ENCODE results near the gene DYNLL1. TPM values are rescaled to one million over a fixed set of nuclear protein-coding genes. Genes with fewer than 3 reads are reported as not detected.

The DYNLL1 gene
- total RNA-seq, 2 donors from 2014 or later = 115 to 119 TPM

DNA sequence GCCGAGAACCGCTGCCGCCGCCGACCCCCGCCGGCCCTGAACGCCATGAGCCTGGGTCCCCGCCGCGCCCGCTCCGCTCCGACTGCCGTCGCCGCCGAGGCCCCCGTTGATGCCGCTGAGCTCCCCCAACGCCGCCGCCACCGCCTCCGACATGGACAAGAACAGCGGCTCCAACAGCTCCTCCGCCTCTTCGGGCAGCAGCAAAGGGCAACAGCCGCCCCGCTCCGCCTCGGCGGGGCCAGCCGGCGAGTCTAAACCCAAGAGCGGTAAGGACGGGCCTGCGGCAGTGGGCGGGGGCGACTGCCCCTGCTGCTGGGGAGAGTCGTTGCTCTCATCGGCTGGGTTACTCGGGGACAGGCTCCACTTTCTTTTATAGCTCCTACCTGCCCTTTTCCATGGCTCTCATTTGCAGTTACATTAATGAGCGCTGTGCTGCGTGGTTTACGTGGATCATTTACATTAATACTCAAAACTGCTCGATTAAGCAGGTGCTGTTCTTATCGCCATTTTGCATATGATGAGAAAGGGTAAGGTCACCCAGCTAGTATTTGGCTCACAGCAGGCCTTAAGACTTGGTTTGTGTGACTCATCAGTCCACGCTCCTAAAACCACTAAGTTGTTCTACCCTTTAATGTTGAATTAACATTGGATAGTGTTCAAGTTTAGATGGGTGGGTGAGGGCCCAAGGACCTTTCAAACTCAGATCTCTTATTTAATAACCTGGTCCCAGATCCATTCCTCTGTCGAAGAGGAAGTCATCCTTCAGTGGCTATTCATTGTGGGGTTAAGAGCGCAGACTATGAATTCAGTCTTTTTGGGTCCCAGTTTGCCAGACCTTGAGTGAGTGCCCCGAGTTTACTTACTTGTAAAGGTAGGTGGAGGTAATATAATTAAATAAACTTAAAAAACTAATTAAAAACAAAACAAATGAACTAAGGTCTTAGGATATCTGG, 39.1 kb downstream of the DYNLL1 start:
- peak overlapping the region; percentile 98 for H3K27ac Mint-ChIP-seq
- no peaks in the 10 kb centered on the region for H3K27me3 Mint-ChIP-seq (ENCODE audit: low read depth)
- H3K4me3 Mint-ChIP-seq = peak overlapping the region; percentile 88 to 97
- peaks cover 6 to 16% of the 10 kb centered on the region in 2 donors for H3K36me3 Mint-ChIP-seq (ENCODE audit: insufficient read depth in 2 of 2)
- peak; percentile 63 to 66 for ATAC-seq (replicated peaks in 1 of 2)
- H3K4me1 Mint-ChIP-seq (ENCODE audit: low read depth) = peaks cover 65% of the 10 kb centered on the region
- H3K9me3 Mint-ChIP-seq = no peaks in the 10 kb centered on the region
- DNase-seq = peak; percentile 63 to 67

- DNase-seq (peak; percentile 28 to 33), ATAC-seq (replicated peaks in 1 of 2) (no peak)
- peak overlapping the region; percentile 82 for H3K27ac Mint-ChIP-seq
- no peaks in the 10 kb centered on the region for H3K27me3 Mint-ChIP-seq (ENCODE audit: low read depth)
- H3K9me3 Mint-ChIP-seq = no peaks in the 10 kb centered on the region
- peaks cover 74% of the 10 kb centered on the region for H3K4me1 Mint-ChIP-seq (ENCODE audit: low read depth)
- H3K36me3 Mint-ChIP-seq (ENCODE audit: insufficient read depth in 2 of 2) = peaks cover 9 to 19% of the 10 kb centered on the region in 2 donors
- H3K4me3 Mint-ChIP-seq = peak overlapping the region; percentile 88 to 97
Observed at GRCh38 chr12:120536064-120536791, 40.3 kb downstream of the DYNLL1 start.

DNA sequence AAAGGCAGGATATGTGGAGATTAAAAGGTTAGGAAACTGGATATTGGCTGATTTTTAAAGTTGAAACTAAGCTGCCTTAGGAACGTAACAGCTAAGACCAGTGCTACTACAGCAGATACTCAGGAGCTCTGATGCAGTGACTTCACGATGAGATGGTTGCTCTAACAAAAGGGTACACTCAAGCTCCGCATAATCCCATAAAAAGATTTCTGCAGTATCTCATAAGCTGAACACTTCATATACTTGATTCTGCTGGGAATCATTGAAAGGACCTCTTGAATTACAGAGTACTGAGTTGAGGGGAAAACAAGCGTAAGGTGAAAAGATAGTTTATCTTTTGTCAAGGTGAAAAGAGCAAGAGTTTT, 41.9 kb downstream of the DYNLL1 start:
- peaks cover 11 to 21% of the 10 kb centered on the region in 2 donors for H3K36me3 Mint-ChIP-seq (ENCODE audit: insufficient read depth in 2 of 2)
- H3K4me1 Mint-ChIP-seq (ENCODE audit: low read depth) = peaks cover 79% of the 10 kb centered on the region
- no peaks in the 10 kb centered on the region for H3K9me3 Mint-ChIP-seq

GRCh38 chr12:120538281-120539156, 42.6 kb downstream of the DYNLL1 start:
- no peaks in the 10 kb centered on the region for H3K9me3 Mint-ChIP-seq
- peak overlapping the region; percentile 92 for H3K27ac Mint-ChIP-seq
- peaks cover 11 to 22% of the 10 kb centered on the region in 2 donors for H3K36me3 Mint-ChIP-seq (ENCODE audit: insufficient read depth in 2 of 2)
- H3K4me3 Mint-ChIP-seq = peak overlapping the region; percentile 88 to 97
- DNase-seq = no peak
- H3K4me1 Mint-ChIP-seq (ENCODE audit: low read depth) = peaks cover 75% of the 10 kb centered on the region
- ATAC-seq (replicated peaks in 1 of 2) = no peak
- no peaks in the 10 kb centered on the region for H3K27me3 Mint-ChIP-seq (ENCODE audit: low read depth)

More for the DNA sequence above, 41.9 kb downstream of the DYNLL1 start:
- no peak for ATAC-seq (replicated peaks in 1 of 2)
- no peak for DNase-seq
- H3K27ac Mint-ChIP-seq = peak overlapping the region; percentile 92
- no peaks in the 10 kb centered on the region for H3K27me3 Mint-ChIP-seq (ENCODE audit: low read depth)
- H3K4me3 Mint-ChIP-seq = peak overlapping the region; percentile 88 to 97

GRCh38 chr12:120539303-120539702, 43.4 kb downstream of the DYNLL1 start:
- peak; percentile 20 to 44 for DNase-seq
- H3K4me1 Mint-ChIP-seq (ENCODE audit: low read depth) = peaks cover 71% of the 10 kb centered on the region
- H3K9me3 Mint-ChIP-seq = no peaks in the 10 kb centered on the region
- no peaks in the 10 kb centered on the region for H3K27me3 Mint-ChIP-seq (ENCODE audit: low read depth)
- H3K4me3 Mint-ChIP-seq = peak overlapping the region; percentile 88 to 97
- peak; percentile 43 to 70 for ATAC-seq (replicated peaks in 1 of 2)
- H3K36me3 Mint-ChIP-seq (ENCODE audit: insufficient read depth in 2 of 2) = peaks cover 11 to 23% of the 10 kb centered on the region in 2 donors
- peak overlapping the region; percentile 92 for H3K27ac Mint-ChIP-seq

- Mint-ChIP-seq H3K4me1 (ENCODE audit: low read depth) (peaks cover 67% of the 10 kb centered on the region), H3K4me3 (peak overlapping the region; percentile 4 to 80), H3K36me3 (ENCODE audit: insufficient read depth in 2 of 2) (peaks cover 6 to 18% of the 10 kb centered on the region in 2 donors), H3K27ac (peak overlapping the region; percentile 94), H3K27me3 (ENCODE audit: low read depth) (no peaks in the 10 kb centered on the region), H3K9me3 (no peaks in the 10 kb centered on the region)
- DNase-seq = no peak
- ATAC-seq (replicated peaks in 1 of 2) = peak in 1 of 2 donors; percentile 42
Observed at GRCh38 chr12:120540445-120540844, 44.5 kb downstream of the DYNLL1 start.

- Mint-ChIP-seq H3K4me3 (no peak overlapping the region), H3K9me3 (no peaks in the 10 kb centered on the region), H3K4me1 (ENCODE audit: low read depth) (peaks cover 50% of the 10 kb centered on the region), H3K27ac (peak overlapping the region; percentile 76), H3K27me3 (ENCODE audit: low read depth) (no peaks in the 10 kb centered on the region), H3K36me3 (ENCODE audit: insufficient read depth in 2 of 2) (peaks cover 9 to 15% of the 10 kb centered on the region in 2 donors)
- DNase-seq (no peak), ATAC-seq (replicated peaks in 1 of 2) (no peak)
Observed at GRCh38 chr12:120542166-120542565, 46.3 kb downstream of the DYNLL1 start.

DNA sequence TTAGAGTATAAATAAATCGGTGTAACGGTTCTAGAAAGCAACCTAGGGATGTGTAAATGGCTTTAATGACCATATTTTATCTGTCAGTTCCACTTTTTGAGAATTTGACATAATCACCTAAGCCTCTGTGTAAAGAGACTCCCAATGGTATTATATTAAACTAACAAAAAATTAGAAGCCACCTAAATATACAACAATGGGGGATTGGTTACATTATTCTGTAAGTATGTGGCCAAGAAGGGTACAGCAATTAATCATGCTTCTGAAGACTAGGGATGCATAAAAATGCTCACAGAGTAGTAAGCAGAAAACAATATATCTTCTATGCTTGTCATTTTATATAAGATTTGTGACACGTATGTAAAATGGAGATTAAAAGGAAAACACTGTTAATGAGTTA, 48.8 kb downstream of the DYNLL1 start:
- Mint-ChIP-seq H3K4me1 (ENCODE audit: low read depth) (peaks cover 24% of the 10 kb centered on the region), H3K36me3 (ENCODE audit: insufficient read depth in 2 of 2) (peaks cover 8 to 11% of the 10 kb centered on the region in 2 donors), H3K27ac (peak overlapping the region; percentile 53), H3K4me3 (no peak overlapping the region), H3K9me3 (no peaks in the 10 kb centered on the region), H3K27me3 (ENCODE audit: low read depth) (no peaks in the 10 kb centered on the region)
- DNase-seq (no peak), ATAC-seq (replicated peaks in 1 of 2) (no peak)

- H3K27ac Mint-ChIP-seq = peak overlapping the region; percentile 12
- H3K9me3 Mint-ChIP-seq = no peaks in the 10 kb centered on the region
- no peaks in the 10 kb centered on the region for H3K27me3 Mint-ChIP-seq (ENCODE audit: low read depth)
- no peak for DNase-seq
- peaks cover 5 to 8% of the 10 kb centered on the region in 2 donors for H3K36me3 Mint-ChIP-seq (ENCODE audit: insufficient read depth in 2 of 2)
- H3K4me3 Mint-ChIP-seq = no peak overlapping the region
- ATAC-seq (replicated peaks in 1 of 2) = no peak
- H3K4me1 Mint-ChIP-seq (ENCODE audit: low read depth) = peaks cover 12% of the 10 kb centered on the region
Observed at GRCh38 chr12:120546050-120546386, 50.1 kb downstream of the DYNLL1 start.

Other genes with a start within 250 kb of the DYNLL1 start
- gene PXN, start 230.4 kb upstream of the DYNLL1 start, total RNA-seq = 10 to 100 TPM; 80.5 to 89.6 TPM
- 1,000 to 10,000 TPM; 3,117 to 4,201 TPM for gene RNU4-2, start 204.2 kb upstream of the DYNLL1 start, total RNA-seq
- gene RNU4-1, start 202.9 kb upstream of the DYNLL1 start, total RNA-seq = 1,000 to 10,000 TPM; 1,839 to 2,627 TPM
- gene SIRT4, start 193.8 kb upstream of the DYNLL1 start, total RNA-seq = 1 to 10 TPM; 4.2 to 4.9 TPM
- gene PLA2G1B, start 168.3 kb upstream of the DYNLL1 start, total RNA-seq = not detected
- 1 to 10 TPM; 5.6 to 6.6 TPM for gene MSI1, start 126.9 kb upstream of the DYNLL1 start, total RNA-seq
- 100 to 1,000 TPM; 282 to 295 TPM for gene COX6A1, start 58.0 kb upstream of the DYNLL1 start, total RNA-seq
- 10 to 100 TPM; 44.5 to 68.0 TPM for gene TRIAP1, start 49.7 kb upstream of the DYNLL1 start, total RNA-seq
- gene GATC, start 49.7 kb upstream of the DYNLL1 start, total RNA-seq = 10 to 100 TPM; 29.4 to 37.9 TPM
- 100 to 1,000 TPM; 158 to 165 TPM for gene SRSF9, start 26.4 kb upstream of the DYNLL1 start, total RNA-seq
- 10 to 100 TPM; 28.9 to 36.7 TPM for gene COQ5, start 33.0 kb downstream of the DYNLL1 start, total RNA-seq
- 100 to 1,000 TPM; 198 to 200 TPM for gene RNF10, start 38.2 kb downstream of the DYNLL1 start, total RNA-seq
- 10 to 100 TPM; 37.4 to 40.8 TPM for gene POP5, start 85.3 kb downstream of the DYNLL1 start, total RNA-seq
- 1 to 10 TPM in 1 of 2 donors, not detected in 1; 1.2 TPM for gene CABP1, start 144.5 kb downstream of the DYNLL1 start, total RNA-seq
- gene MLEC, start 191.0 kb downstream of the DYNLL1 start, total RNA-seq = 10 to 100 TPM; 75.7 to 88.9 TPM
- gene UNC119B, start 214.3 kb downstream of the DYNLL1 start, total RNA-seq = 10 to 100 TPM; 31.2 to 40.5 TPM
- 10 to 100 TPM; 17.8 to 20.0 TPM for gene ACADS, start 229.7 kb downstream of the DYNLL1 start, total RNA-seq

Data from activated T-cell treated with anti-CD3 and anti-CD28 coated beads, Interleukin-2, amount 50 U/mL, for 72 hours (primary cell).